Mesendoderm (in vitro differentiated cells): ENCODE results near the gene EDAR.

Experiments used
- DNase-seq: peaks from one replicate; pipeline ENCODE4 v3.0.0; 2013
- H2AK5ac ChIP-seq: 2 replicates; pipeline ENCODE4 v1.6.1; 2013; ENCODE audit warnings: low read length, inconsistent platforms
- H2BK120ac ChIP-seq: 2 replicates; pipeline ENCODE4 v1.6.1; 2013; ENCODE audit warnings: low read depth, mild to moderate bottlenecking, low read length, moderate library complexity, mixed read lengths
- H2BK15ac ChIP-seq: replicated peaks from 2 replicates; pipeline ENCODE4 v1.6.1; 2013; ENCODE audit warnings: low read depth, mild to moderate bottlenecking, moderate library complexity
- H2BK5ac ChIP-seq: 2 replicates; pipeline ENCODE4 v1.6.1; 2013; ENCODE audit warnings: low read length, inconsistent platforms
- H3K18ac ChIP-seq: 2 replicates; pipeline ENCODE4 v1.6.1; 2013; ENCODE audit warnings: mild to moderate bottlenecking, low read length, mixed read lengths
- H3K23ac ChIP-seq: one replicate; pipeline ENCODE4 v1.6.1; 2013; ENCODE audit warnings: low read length
- H3K27ac ChIP-seq: 2 replicates; pipeline ENCODE4 v1.5.1; 2013; ENCODE audit warnings: low read depth, mild to moderate bottlenecking, inconsistent platforms, low read length, moderate library complexity
- H3K27me3 ChIP-seq: 2 replicates; pipeline ENCODE4 v1.6.1; 2013; ENCODE audit warnings: low read length, control low read depth, mild to moderate bottlenecking, inconsistent platforms; ENCODE audit not compliant: insufficient read depth, poor library complexity
- H3K36me3 ChIP-seq: 2 replicates; pipeline ENCODE4 v1.6.1; 2013; ENCODE audit warnings: low read length, inconsistent platforms; ENCODE audit not compliant: control insufficient read depth, insufficient read depth
- H3K4ac ChIP-seq: one replicate; pipeline ENCODE4 v1.6.1; 2013; ENCODE audit warnings: low read depth, mild to moderate bottlenecking, low read length, moderate library complexity
- H3K4me1 ChIP-seq: 2 replicates; pipeline ENCODE4 v1.6.1; 2013; ENCODE audit warnings: low read depth, low read length, inconsistent platforms; ENCODE audit not compliant: control insufficient read depth
- H3K4me2 ChIP-seq: 2 replicates; pipeline ENCODE4 v1.6.1; 2013; ENCODE audit warnings: low read length
- H3K4me3 ChIP-seq: 2 replicates; pipeline ENCODE4 v1.5.1; 2013; ENCODE audit warnings: mild to moderate bottlenecking, low read length
- H3K56ac ChIP-seq: one replicate; pipeline ENCODE4 v1.6.1; 2013; ENCODE audit warnings: low read length
- H3K79me1 ChIP-seq: 2 replicates; pipeline ENCODE4 v1.6.1; 2013; ENCODE audit warnings: low read length, inconsistent platforms
- H3K79me2 ChIP-seq: 2 replicates; pipeline ENCODE4 v1.6.1; 2013; ENCODE audit warnings: mild to moderate bottlenecking, low read length; ENCODE audit not compliant: control insufficient read depth, insufficient read depth
- H3K9ac ChIP-seq: 2 replicates; pipeline ENCODE4 v1.6.1; 2013; ENCODE audit warnings: low read length, inconsistent platforms
- H4K5ac ChIP-seq: one replicate; pipeline ENCODE4 v1.6.1; 2013; ENCODE audit warnings: low read length
- H4K8ac ChIP-seq: one replicate; pipeline ENCODE4 v1.6.1; 2013; ENCODE audit warnings: low read depth, mild to moderate bottlenecking, control low read depth, low read length, moderate library complexity
- WGBS: extraction: QIAGEN DNeasy Blood & Tissue Kit; methylation state at CpG from one replicate; pipeline ENCODE4 v1.1.7; 2013; ENCODE audit warnings: low lambda C conversion rate, missing lambda C conversion rate; ENCODE audit not compliant: insufficient coverage; ENCODE audit errors: extremely low coverage; 5-methylcytosine and 5-hydroxymethylcytosine counted together

EDAR gene

DNA sequence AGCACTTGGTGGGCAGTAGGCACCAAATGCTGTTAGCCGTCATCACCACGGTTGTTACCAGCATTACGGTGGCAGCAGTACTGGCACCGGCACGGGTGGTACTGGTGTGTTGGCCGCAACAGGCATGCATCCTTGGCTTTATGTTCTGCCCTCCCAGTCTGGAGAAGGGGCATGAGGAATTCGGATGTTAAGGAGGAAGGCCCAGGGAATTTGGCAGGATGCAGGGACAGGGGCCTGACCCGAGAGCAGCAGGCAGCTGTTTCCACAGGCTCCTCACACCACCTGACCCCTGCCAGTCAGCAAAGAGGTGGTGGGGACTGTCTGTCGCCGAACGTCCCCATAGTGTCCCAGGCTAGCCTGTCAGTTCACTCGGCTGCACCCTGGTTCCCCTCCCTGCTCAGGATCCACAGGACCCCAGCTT, 79.0 kb downstream of the EDAR start:
- Histone ChIP-seq H3K23ac (no peak overlapping the region), H2BK15ac (no peak overlapping the region), H3K56ac (no peak overlapping the region), H3K4ac (no peak overlapping the region), H3K4me3 (no peak overlapping the region), H2BK5ac (no peak overlapping the region), H3K9ac (no peak overlapping the region), H3K79me1 (no peaks in the 10 kb centered on the region), H4K8ac (no peak overlapping the region), H3K27me3 (no peaks in the 10 kb centered on the region), H3K18ac (no peak overlapping the region), H4K5ac (no peak overlapping the region), H3K4me2 (no peak overlapping the region), H3K36me3 (no peaks in the 10 kb centered on the region), H3K79me2 (no peaks in the 10 kb centered on the region), H2AK5ac (no peak overlapping the region), H3K27ac (no peak overlapping the region), H2BK120ac (no peak overlapping the region), H3K4me1 (no peaks in the 10 kb centered on the region)
- DNase-seq: no peak
- WGBS: no CpG with 5 or more reads among the region's 12 CpGs

DNA sequence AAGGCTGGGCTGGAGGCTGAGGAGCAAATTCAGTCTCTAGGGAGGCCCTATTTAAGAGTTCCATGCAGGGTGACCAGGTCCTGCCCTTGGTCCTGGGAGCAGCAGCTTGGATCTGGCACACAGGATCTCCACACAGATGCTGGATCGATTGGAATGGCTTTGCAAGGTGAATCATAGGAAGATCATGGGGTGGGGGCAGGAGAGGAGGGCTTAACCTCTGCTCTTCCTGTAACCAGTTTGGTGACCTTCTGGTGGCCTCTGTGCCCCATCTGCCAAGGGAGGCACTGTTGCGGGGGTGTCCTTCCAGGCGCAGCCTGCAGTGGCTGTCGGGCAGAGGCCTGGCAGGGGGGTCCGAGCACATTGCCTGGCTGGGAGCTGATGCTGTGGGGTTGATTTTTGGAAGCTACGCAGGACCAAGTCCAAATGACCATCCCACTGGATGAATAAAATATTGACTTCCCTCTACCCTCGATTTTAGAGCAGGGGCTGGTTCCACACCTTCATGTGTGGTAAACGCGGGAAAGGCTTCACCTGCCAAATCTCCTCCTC, 79.7 kb downstream of the EDAR start:
- Histone ChIP-seq H3K18ac (no peak overlapping the region), H3K4me1 (no peaks in the 10 kb centered on the region), H3K27me3 (no peaks in the 10 kb centered on the region), H3K23ac (no peak overlapping the region), H3K79me2 (no peaks in the 10 kb centered on the region), H3K56ac (no peak overlapping the region), H3K4ac (no peak overlapping the region), H3K4me3 (no peak overlapping the region), H2BK15ac (no peak overlapping the region), H2BK5ac (no peak overlapping the region), H3K4me2 (no peak overlapping the region), H3K79me1 (no peaks in the 10 kb centered on the region), H3K27ac (no peak overlapping the region), H3K9ac (no peak overlapping the region), H4K8ac (no peak overlapping the region), H2AK5ac (no peak overlapping the region), H4K5ac (no peak overlapping the region), H3K36me3 (no peaks in the 10 kb centered on the region), H2BK120ac (no peak overlapping the region)
- no peak for DNase-seq
- no CpG with 5 or more reads among the region's 9 CpGs for WGBS

DNA sequence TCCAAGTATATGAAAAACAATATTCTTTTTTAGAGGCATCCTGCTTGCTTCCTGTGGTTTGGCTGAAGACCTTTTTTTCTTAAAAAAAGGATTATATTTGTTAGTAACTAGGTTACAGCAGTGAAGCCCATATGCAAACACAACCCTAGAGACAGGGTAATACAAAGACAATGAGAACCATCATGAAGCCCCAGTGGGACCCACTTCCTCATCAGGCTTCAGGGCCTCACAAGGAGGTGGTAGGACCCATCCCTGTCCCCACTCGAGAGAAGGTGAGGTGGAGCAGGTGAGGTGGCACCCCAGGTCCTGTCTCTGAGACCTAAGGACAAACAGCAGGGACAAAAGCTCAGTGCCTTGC, 80.3 kb downstream of the EDAR start:
- Histone ChIP-seq H4K5ac (no peak overlapping the region), H3K4me3 (no peak overlapping the region), H3K56ac (no peak overlapping the region), H2AK5ac (no peak overlapping the region), H3K36me3 (no peaks in the 10 kb centered on the region), H3K18ac (no peak overlapping the region), H3K4me1 (no peaks in the 10 kb centered on the region), H2BK120ac (no peak overlapping the region), H3K79me1 (no peaks in the 10 kb centered on the region), H3K4me2 (no peak overlapping the region), H3K23ac (no peak overlapping the region), H3K27me3 (no peaks in the 10 kb centered on the region), H4K8ac (no peak overlapping the region), H3K4ac (no peak overlapping the region), H3K27ac (no peak overlapping the region), H3K79me2 (no peaks in the 10 kb centered on the region), H2BK5ac (no peak overlapping the region), H2BK15ac (no peak overlapping the region), H3K9ac (no peak overlapping the region)
- no peak for DNase-seq
- WGBS: no CpG with 5 or more reads among the region's 1 CpG

DNA sequence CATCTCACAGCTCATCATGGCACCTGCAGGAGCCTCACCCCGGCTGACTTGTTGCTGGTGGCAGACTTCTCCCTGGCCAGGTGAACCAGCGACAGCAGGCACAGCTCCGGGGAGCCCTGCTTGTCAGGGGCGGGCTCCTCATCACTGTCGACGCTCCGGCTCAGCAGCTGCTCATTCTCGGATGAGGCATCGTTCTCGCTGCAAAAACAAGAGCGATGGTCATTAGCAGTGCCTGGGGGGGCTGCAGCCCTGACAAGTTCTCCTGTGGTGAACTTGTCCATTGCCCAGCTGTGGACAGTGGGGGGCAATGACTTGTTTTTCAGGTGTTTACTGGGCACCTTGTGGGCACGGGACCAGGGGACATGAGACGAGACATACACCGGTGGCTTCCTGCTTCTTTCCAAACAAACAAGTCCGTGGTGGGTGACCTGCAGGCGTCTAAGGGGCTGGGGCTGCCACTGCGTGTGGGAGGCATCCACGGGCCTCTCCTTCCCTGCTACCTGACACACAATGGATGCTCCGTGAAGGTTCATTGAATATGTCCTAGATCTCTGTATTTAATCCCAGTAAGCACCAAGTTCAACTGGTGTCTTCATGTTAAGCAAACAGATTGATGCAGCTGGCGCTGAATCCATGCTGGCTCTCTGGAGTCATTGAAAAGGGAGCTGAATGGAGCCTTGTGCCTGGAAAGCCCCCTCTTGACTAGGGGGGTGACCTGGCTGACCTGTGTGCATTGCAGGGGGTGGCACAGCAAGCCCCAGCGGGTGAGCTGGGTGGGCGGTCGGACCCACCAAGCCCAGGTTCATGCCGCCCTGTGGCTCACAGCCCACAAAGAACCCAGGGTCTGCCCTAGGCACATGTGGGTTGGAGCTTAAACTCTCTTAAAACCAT, 81.0 kb downstream of the EDAR start:
- Histone ChIP-seq H3K4me3 (no peak overlapping the region), H3K27ac (no peak overlapping the region), H2BK15ac (no peak overlapping the region), H4K8ac (no peak overlapping the region), H2BK5ac (no peak overlapping the region), H3K9ac (no peak overlapping the region), H3K27me3 (no peaks in the 10 kb centered on the region), H3K56ac (no peak overlapping the region), H3K79me1 (no peaks in the 10 kb centered on the region), H3K79me2 (no peaks in the 10 kb centered on the region), H3K4me2 (no peak overlapping the region), H3K23ac (no peak overlapping the region), H3K4me1 (no peaks in the 10 kb centered on the region), H2BK120ac (no peak overlapping the region), H2AK5ac (no peak overlapping the region), H3K18ac (no peak overlapping the region), H3K36me3 (no peaks in the 10 kb centered on the region), H3K4ac (no peak overlapping the region), H4K5ac (no peak overlapping the region)
- no peak for DNase-seq
- WGBS: no CpG with 5 or more reads among the region's 24 CpGs

DNA sequence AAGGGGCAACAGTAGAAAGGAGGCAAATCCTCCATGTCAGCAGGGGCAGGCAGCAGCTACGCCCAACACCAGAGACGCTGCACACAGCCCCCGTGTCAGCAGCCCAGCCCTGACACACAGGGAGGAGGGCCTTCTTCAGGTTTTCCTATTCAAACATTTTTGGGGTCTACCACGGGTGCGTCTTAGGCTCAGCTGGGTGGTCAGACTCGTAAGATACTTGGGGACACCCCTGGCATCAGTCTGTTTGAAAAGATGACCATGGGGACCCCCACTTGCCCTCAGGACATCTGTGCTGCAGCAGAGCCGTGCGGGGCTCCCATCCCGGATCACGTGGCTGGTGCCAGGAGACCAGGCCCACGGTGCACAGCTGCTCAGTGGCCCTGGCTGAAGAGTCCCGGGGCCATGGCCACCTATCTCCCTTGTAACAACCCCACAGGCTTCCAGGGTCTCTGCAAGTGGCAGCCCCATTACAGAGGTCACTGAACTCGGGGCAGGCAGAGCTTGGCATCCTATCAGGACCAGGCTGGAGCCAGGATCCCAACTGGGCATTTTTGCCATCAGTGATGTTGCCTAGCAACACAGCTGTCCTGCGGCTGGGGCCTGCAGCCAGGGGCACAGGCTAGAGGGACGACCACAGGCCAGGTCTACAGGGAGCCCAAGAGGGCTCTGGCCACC, 82.5 kb downstream of the EDAR start:
- Histone ChIP-seq H3K27me3 (no peaks in the 10 kb centered on the region), H3K4me2 (no peak overlapping the region), H3K18ac (no peak overlapping the region), H3K79me1 (no peaks in the 10 kb centered on the region), H3K23ac (no peak overlapping the region), H3K9ac (no peak overlapping the region), H3K27ac (no peak overlapping the region), H2BK15ac (no peak overlapping the region), H3K4me3 (no peak overlapping the region), H4K5ac (no peak overlapping the region), H2BK5ac (no peak overlapping the region), H3K4me1 (no peaks in the 10 kb centered on the region), H2AK5ac (no peak overlapping the region), H3K56ac (no peak overlapping the region), H4K8ac (no peak overlapping the region), H3K36me3 (no peaks in the 10 kb centered on the region), H3K4ac (no peak overlapping the region), H2BK120ac (no peak overlapping the region), H3K79me2 (no peaks in the 10 kb centered on the region)
- whole genome bisulfite sequencing: no CpG with 5 or more reads among the region's 15 CpGs
- no peak for DNase-seq
